ENCODE measurements around the gene SLC2A2.

GRCh38 chr3:171057072-171057471 lies 30.6 kb upstream of the SLC2A2 start:
- TF ChIP-seq CTCF (IDR thresholded peaks at IDR 0.05) (no peak), POLR2A (IDR thresholded peaks at IDR 0.05) (no peak)

Data from heart left ventricle (tissue), 13 donors.